ENCODE measurements around the gene LCN6.

Gene LCN6

GRCh38 chr9:136751244-136751643 is 2.9 kb upstream of the LCN6 start:
- TF ChIP-seq FOXP2 (optimal IDR thresholded peaks at IDR 0.05; ENCODE audit: control extremely low read depth, extremely low read length, insufficient read depth) (no peak), EZH2 (IDR thresholded peaks at IDR 0.05) (no peak), POLR2AphosphoS5 (IDR thresholded peaks at IDR 0.05; ENCODE audit: borderline replicate concordance, low read depth, low read length) (no peak)
- DNase-seq (ENCODE audit: low read depth, low spot score) = no peak
- no peaks in the 10 kb centered on the region for H3K36me3 ChIP-seq (ENCODE audit: insufficient read depth, low read length)
- H3K9me3 ChIP-seq (ENCODE audit: low read depth, low read length) = no peaks in the 10 kb centered on the region; the same call in 1 of the 2 replicates
- no peak overlapping the region for H3K4me3 ChIP-seq
- H3K27ac ChIP-seq = no peak overlapping the region
- no peak overlapping the region for H3K9ac ChIP-seq (ENCODE audit: insufficient read length)

- Histone ChIP-seq H3K9ac (ENCODE audit: insufficient read length) (no peak overlapping the region), H3K27ac (no peak overlapping the region), H3K36me3 (ENCODE audit: insufficient read depth, low read length) (no peaks in the 10 kb centered on the region), H3K9me3 (ENCODE audit: low read depth, low read length) (no peaks in the 10 kb centered on the region; the same call in 1 of the 2 replicates), H3K4me3 (no peak overlapping the region)
- no peak for DNase-seq (ENCODE audit: low read depth, low spot score)
- TF ChIP-seq EZH2 (IDR thresholded peaks at IDR 0.05) (no peak), FOXP2 (optimal IDR thresholded peaks at IDR 0.05; ENCODE audit: control extremely low read depth, extremely low read length, insufficient read depth) (no peak), POLR2AphosphoS5 (IDR thresholded peaks at IDR 0.05; ENCODE audit: borderline replicate concordance, low read depth, low read length) (no peak)
These were observed 2.2 kb upstream of the LCN6 start for GRCh38 chr9:136750526-136750925.

GRCh38 chr9:136748666-136749611 is 614 bp upstream of the LCN6 start:
- Histone ChIP-seq H3K9me3 (ENCODE audit: low read depth, low read length) (no peaks in the 10 kb centered on the region; the same call in 1 of the 2 replicates), H3K36me3 (ENCODE audit: insufficient read depth, low read length) (no peaks in the 10 kb centered on the region), H3K9ac (ENCODE audit: insufficient read length) (no peak overlapping the region), H3K4me3 (no peak overlapping the region), H3K27ac (no peak overlapping the region)
- TF ChIP-seq POLR2AphosphoS5 (IDR thresholded peaks at IDR 0.05; ENCODE audit: borderline replicate concordance, low read depth, low read length) (no peak), EZH2 (IDR thresholded peaks at IDR 0.05) (no peak), FOXP2 (optimal IDR thresholded peaks at IDR 0.05; ENCODE audit: control extremely low read depth, extremely low read length, insufficient read depth) (no peak)
- DNase-seq (ENCODE audit: low read depth, low spot score) = no peak

GRCh38 chr9:136747161-136748060 is 914 bp downstream of the LCN6 start:
- Histone ChIP-seq H3K27ac (no peak overlapping the region), H3K4me3 (no peak overlapping the region), H3K9ac (ENCODE audit: insufficient read length) (no peak overlapping the region), H3K36me3 (ENCODE audit: insufficient read depth, low read length) (no peaks in the 10 kb centered on the region), H3K9me3 (ENCODE audit: low read depth, low read length) (no peaks in the 10 kb centered on the region; the same call in 1 of the 2 replicates)
- TF ChIP-seq EZH2 (IDR thresholded peaks at IDR 0.05) = no peak
- no peak for DNase-seq (ENCODE audit: low read depth, low spot score)

- Histone ChIP-seq H3K4me3 (no peak overlapping the region), H3K36me3 (ENCODE audit: insufficient read depth, low read length) (no peaks in the 10 kb centered on the region), H3K9ac (ENCODE audit: insufficient read length) (no peak overlapping the region), H3K9me3 (ENCODE audit: low read depth, low read length) (no peaks in the 10 kb centered on the region), H3K27ac (no peak overlapping the region)
- no peak for TF ChIP-seq FOXP2 (optimal IDR thresholded peaks at IDR 0.05; ENCODE audit: control extremely low read depth, extremely low read length, insufficient read depth)
- no peak for DNase-seq (ENCODE audit: low read depth, low spot score)
These were observed 1.7 kb downstream of the LCN6 start for GRCh38 chr9:136746621-136747020.

GRCh38 chr9:136746155-136746490 is 2.2 kb downstream of the LCN6 start:
- no peak for DNase-seq (ENCODE audit: low read depth, low spot score)
- Histone ChIP-seq H3K9ac (ENCODE audit: insufficient read length) (no peak overlapping the region), H3K36me3 (ENCODE audit: insufficient read depth, low read length) (no peaks in the 10 kb centered on the region), H3K4me3 (no peak overlapping the region), H3K27ac (no peak overlapping the region), H3K9me3 (ENCODE audit: low read depth, low read length) (no peaks in the 10 kb centered on the region)
- no peak for TF ChIP-seq EZH2 (IDR thresholded peaks at IDR 0.05)
- TF ChIP-seq FOXP2 (optimal IDR thresholded peaks at IDR 0.05; ENCODE audit: control extremely low read depth, extremely low read length, insufficient read depth) = no peak
- no peak for TF ChIP-seq POLR2AphosphoS5 (IDR thresholded peaks at IDR 0.05; ENCODE audit: borderline replicate concordance, low read depth, low read length)

- no peak overlapping the region for H3K4me3 ChIP-seq
- no peaks in the 10 kb centered on the region for H3K9me3 ChIP-seq (ENCODE audit: low read depth, low read length)
- H3K27ac ChIP-seq = no peak overlapping the region
- no peak overlapping the region for H3K9ac ChIP-seq (ENCODE audit: insufficient read length)
- no peaks in the 10 kb centered on the region for H3K36me3 ChIP-seq (ENCODE audit: insufficient read depth, low read length)
- DNase-seq (ENCODE audit: low read depth, low spot score) = no peak
- no peak for TF ChIP-seq EZH2 (IDR thresholded peaks at IDR 0.05)
- TF ChIP-seq FOXP2 (optimal IDR thresholded peaks at IDR 0.05; ENCODE audit: control extremely low read depth, extremely low read length, insufficient read depth) = no peak
- no peak for TF ChIP-seq POLR2AphosphoS5 (IDR thresholded peaks at IDR 0.05; ENCODE audit: borderline replicate concordance, low read depth, low read length)
These were observed 2.8 kb downstream of the LCN6 start for GRCh38 chr9:136745389-136746154.

- no peak overlapping the region for H3K27ac ChIP-seq
- H3K36me3 ChIP-seq (ENCODE audit: insufficient read depth, low read length) = no peaks in the 10 kb centered on the region
- H3K9me3 ChIP-seq (ENCODE audit: low read depth, low read length) = no peaks in the 10 kb centered on the region
- DNase-seq (ENCODE audit: low read depth, low spot score) = no peak
- no peak overlapping the region for H3K9ac ChIP-seq (ENCODE audit: insufficient read length)
- H3K4me3 ChIP-seq = no peak overlapping the region
- TF ChIP-seq FOXP2 (optimal IDR thresholded peaks at IDR 0.05; ENCODE audit: control extremely low read depth, extremely low read length, insufficient read depth) = no peak
- no peak for TF ChIP-seq EZH2 (IDR thresholded peaks at IDR 0.05)
- TF ChIP-seq POLR2AphosphoS5 (IDR thresholded peaks at IDR 0.05; ENCODE audit: borderline replicate concordance, low read depth, low read length) = no peak
These were observed 3.6 kb downstream of the LCN6 start for GRCh38 chr9:136744773-136745172.
